HG03439 (cell line): ENCODE data around the gene GP9.
"Not testable (repeated sequence)": the region's sequence is repeated elsewhere in the genome, so short reads cannot be mapped to it uniquely, and the experiment has no call there.

ENCODE experiments used
- ATAC-seq: cut with Tn5 transposase; IDR thresholded peaks from one replicate; pipeline ENCODE4 v1.9.1; 2021; ENCODE audit warnings: mild to moderate bottlenecking, moderate library complexity; ENCODE audit not compliant: unreplicated experiment

GP9 gene

GRCh38 chr3:129106866-129107565, 46.4 kb downstream of the GP9 start:
- no peak for ATAC-seq

- no peak for ATAC-seq
Observed at GRCh38 chr3:129107793-129108192, 47.2 kb downstream of the GP9 start.

- ATAC-seq, result not testable (repeated sequence)
Observed at GRCh38 chr3:129111076-129111780, 50.6 kb downstream of the GP9 start.
